DMS 273 (cell line): ENCODE results near the gene TOM1L2.
"Not testable (repeated sequence)": the region's sequence is repeated elsewhere in the genome, so short reads cannot be mapped to it uniquely, and the experiment has no call there.

Source experiments
- DNase-seq: peaks from one replicate; lab custom pipeline; 2025; ENCODE audit not compliant: unreplicated experiment; lab: John Stamatoyannopoulos, UW

Gene TOM1L2

DNA sequence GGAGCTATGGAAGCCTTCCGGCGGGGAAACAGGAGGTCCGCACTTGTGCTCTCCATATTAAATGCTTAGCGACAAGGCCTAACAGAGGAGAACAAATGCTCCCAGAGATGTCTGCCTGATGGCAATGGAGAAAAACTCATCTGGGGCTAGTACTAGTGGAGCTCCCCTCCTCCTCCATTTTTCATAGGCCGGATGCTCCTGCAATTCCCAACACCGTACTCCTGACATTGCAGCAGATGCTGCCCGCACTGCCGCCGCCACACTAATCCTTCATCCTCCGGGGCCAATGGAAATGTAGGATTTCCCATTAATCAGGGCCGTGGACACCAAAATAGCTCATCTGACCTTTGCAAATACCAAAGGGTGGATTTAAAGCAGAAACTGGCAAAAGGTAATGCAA, 27.5 kb downstream of the TOM1L2 start:
- DNase-seq = no peak

- DNase-seq = no peak
Measured at GRCh38 chr17:17944242-17944641, 28.0 kb downstream of the TOM1L2 start.

DNA sequence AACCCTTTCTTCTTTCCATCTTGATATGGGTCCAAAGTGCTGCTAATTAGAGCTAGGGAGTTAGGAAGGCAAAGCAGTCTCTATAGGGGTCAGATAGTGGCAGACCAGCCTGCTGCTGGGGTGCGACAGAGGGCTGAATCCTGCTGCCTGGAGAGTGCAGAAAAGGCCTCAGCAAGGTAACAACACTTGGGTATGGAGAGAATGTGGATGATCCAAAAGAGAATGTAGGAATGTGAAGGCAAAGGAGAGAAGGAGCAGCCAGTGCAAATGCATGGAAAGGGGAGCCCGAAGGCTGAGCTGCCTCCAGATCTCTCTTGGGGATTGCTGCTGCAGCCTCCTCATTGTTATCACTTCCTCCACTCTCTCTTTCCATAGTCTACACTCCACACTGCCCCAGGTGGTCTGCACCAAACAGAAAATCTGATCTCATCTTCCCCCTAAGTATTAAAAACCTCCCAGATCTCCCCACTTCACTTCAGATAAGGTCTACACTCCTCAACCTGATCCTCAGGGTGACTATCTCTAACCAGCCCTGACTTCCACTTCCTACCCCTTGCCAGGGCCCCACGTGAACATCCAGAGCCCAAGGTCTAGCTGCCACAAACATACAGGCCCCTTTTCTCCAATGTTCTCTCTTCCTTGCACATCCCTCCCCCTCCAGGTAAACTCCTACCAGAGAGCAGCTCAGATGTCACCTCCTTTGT, 28.8 kb downstream of the TOM1L2 start:
- no peak for DNase-seq

- no peak for DNase-seq
Measured at GRCh38 chr17:17942846-17943245, 29.4 kb downstream of the TOM1L2 start.

DNA sequence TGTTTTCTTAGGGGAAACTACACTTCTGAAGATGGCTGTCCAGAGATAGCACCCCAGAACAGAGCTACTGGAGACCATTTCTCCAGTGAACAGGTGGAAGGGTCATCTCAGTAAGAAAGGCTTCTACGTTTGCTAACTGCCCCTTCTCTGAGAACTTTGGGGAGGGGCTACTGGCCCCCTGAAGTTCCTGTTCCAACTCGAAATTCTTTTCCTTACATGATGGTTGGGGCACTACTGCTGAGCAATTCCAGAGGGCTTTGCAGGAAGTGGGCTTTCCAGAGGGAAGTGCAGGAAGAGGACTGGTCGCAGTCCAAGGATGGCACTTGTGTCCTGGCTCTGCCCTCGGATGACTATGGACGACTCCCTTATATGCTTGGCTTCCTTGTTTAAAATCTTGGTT, 31.2 kb downstream of the TOM1L2 start:
- DNase-seq = no peak

DNA sequence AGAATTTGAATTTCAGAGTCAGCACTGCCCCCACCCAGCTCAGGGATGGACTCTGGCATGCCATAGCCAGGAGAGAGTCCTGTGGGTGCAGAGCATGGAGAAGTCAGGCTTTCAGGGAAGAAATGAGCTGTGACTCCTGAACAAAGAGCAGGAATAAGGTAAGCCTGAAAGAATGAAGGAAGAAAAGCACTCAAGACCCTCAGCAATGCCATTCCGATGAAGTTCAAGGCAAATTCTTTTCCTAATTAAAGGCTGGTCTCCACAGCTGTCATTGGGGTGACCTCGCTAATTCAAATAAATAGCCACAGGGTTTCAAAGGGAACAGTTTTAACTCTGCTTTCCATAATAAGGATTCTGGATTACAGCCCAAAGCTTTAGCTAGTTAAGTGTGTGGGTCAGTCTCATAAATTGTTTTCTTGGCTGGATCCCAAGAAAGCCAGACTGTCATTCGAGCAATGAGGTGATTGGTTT, 31.7 kb downstream of the TOM1L2 start:
- peak; percentile 68 for DNase-seq

- DNase-seq = not testable (repeated sequence)
Measured at GRCh38 chr17:17939941-17940340, 32.3 kb downstream of the TOM1L2 start.

GRCh38 chr17:17938388-17939107, 33.7 kb downstream of the TOM1L2 start:
- DNase-seq = no peak

DNA sequence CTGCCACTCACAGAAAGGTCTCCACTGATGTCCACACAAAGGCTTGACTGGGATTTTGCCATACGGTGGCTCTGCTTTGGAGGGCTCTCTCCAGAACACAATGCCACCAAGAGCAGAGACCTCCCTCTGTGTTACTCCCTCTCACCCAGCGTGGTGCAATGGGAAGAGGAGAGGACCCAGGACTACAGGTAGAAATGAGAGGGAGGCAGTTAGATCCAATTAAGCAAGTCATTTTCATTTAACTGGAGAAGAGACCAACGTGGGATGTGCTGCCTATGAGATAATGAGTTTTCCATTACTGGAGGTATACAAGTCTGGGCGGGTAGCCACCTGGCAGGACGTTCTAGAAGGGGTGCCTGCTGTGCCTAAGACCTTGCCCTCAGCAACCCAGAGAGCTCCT, 34.2 kb downstream of the TOM1L2 start:
- no peak for DNase-seq

GRCh38 chr17:17937201-17937853, 34.9 kb downstream of the TOM1L2 start:
- DNase-seq = no peak

DNA sequence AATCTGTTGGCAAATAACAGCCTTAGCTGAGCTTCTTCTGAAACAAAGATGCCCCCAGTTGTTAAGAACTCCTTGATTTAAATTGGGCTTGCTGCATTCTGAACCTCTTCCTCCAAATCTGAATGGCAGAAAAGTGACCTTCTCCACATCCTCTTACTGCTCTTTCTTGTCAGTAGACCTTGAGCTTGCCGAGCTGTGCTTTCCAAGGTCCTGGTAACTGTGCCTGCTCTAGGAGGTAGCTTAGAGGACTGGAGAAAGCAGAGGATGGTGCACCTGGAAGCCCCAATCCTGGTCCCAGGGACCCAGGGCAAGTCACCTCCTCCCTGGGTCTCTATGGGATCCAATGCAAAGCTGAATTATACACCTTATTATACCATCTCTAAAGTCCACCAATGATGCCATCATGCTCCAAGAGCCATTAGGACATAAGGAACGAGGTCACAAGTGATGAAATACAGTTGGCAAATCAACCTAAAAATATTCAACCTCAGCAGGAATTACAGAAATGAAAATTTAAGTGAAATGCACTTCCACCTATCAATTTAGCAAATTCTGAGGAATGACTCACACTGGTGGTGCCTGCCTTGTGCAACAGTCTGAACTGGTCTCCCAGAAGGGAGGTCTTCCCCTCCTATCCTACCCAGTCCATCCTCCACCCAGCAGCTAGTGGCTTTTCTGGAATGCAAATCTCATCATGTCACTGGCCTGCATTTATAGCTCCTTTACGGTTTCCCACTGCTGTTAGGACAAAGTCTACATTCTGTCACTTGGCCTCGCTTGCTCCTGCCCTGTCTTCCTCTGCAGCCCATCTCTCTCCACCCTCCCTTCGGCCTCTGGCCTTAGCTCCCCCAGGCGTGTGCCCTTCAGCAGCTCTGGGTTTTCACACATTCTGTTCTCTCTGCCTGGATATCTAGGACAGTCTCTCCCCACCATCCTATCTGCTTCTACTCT, 36.6 kb downstream of the TOM1L2 start:
- DNase-seq = no peak

- no peak for DNase-seq
Measured at GRCh38 chr17:17934806-17935205, 37.4 kb downstream of the TOM1L2 start.

DNA sequence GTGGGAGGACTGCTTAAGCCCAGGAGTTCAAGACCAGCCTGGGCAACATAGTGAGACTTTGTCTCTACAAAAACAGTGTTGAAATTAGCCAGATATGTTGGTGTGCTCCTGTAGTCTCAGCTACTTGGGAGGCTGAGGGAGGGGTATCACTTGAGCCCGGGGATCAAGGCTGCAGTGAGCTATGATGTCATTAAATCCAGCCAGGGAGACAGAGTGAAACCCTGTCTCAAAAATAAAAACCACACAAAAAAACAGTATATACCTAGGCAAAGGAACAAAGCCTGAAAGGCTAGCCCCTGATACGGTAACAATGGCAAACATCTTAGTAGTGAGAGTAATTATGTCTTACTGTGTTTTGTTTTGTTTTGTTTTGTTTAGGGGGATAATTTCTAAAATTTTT, 38.0 kb downstream of the TOM1L2 start:
- DNase-seq = no peak

- no peak for DNase-seq
Measured at GRCh38 chr17:17933775-17934174, 38.4 kb downstream of the TOM1L2 start.

DNA sequence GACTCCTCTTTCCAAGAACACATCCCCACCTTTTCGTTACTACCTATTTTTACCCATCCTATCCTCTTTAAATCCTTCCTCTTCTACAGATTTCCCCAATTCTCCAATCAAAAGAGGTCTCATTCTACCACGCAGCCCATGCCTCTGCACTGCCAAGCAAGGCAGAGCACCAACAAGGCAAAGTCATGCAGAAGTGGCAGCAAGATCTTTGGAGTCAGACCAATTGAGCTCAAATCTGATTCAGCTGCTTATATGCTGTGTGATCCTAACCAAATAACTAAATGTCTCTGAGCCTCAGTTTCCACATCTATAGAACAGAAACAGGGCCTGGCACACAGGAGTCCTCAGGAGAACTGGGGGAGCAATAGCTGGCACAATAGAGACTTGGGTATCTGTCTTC, 41.0 kb downstream of the TOM1L2 start:
- DNase-seq = no peak

DNA sequence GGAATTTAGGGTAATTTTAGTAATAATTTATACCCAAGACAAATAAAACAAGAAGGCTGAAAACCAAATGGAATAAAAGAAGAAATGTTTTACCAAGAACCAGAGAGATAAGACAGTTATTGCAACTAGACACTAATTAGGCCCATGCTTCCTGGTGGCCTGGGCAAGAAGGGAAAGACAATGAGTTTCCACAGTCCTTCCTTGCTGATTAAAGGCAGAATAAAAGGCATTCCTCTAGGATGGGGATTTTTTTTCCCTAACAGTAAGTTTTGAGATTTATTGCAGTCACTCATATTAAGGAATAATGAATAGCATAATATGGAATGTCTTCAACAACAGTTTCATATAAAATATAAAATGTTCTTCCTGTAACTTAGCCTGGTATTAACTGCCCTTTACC, 41.5 kb downstream of the TOM1L2 start:
- no peak for DNase-seq

- no peak for DNase-seq
Measured at GRCh38 chr17:17929655-17930380, 42.4 kb downstream of the TOM1L2 start.

DNA sequence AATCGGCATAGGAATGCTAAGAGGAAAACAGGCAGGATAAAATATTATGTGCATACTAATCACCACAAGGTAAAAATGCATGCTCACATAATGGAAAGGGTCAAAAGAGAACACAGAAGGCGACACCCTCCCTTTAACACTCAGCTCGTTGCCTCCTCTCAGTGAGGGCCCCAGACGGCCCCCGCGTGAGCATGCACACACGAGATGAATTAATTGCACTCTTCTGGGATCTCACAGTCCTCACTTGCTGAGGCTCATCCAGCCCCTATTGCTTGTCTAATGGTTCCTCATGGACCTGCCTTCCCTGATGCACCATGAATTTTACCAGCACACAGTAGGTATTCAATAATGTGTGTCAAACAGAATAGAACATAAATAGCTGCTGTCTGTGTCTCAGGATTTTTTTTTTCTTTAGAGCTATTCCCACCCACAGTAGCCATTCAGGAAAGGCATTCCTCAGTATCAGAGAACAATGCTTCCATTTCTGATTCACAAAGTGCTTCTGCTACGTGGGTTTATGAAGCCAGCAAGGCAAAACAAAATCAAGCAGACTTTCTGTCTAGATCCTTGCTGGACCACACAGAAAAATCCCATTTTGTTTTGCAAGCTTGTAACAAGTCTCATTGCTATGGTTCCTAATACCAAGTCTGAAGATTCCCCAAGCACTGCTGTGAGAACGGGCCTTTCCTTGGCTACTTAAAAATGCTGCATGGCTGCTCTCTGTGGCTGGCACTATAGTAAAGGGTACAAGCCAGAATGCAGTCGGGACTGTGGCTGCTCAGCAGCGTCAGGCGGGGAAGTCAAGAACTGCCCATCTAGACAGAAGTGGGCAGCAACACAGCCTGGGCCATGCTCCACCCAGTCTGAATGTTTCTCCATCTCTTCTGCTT, 43.6 kb downstream of the TOM1L2 start:
- DNase-seq = no peak

GRCh38 chr17:17926840-17927449, 45.3 kb downstream of the TOM1L2 start:
- no peak for DNase-seq
